Mucosa of descending colon (tissue), 3 donors: ENCODE measurements around the gene DOC2B. TPM values are rescaled to one million over a fixed set of nuclear protein-coding genes. Genes with fewer than 3 reads are reported as not detected.
"Not testable (repeated sequence)": the region's sequence is repeated elsewhere in the genome, so short reads cannot be mapped to it uniquely, and the experiment has no call there.

ENCODE experiments used
- ATAC-seq: fragments of 200-7000 bp; cut with Tn5 transposase; one replicate; pipeline ENCODE4 v1.9.1; 2020; ENCODE audit warnings: mild to moderate bottlenecking, moderate library complexity
- DNase-seq, 3 donors: peaks; one replicate each; pipeline ENCODE4 v3.0.0-alpha.2; 2020
- H3K36me3 ChIP-seq: fragments of 200-600 bp; one replicate; pipeline ENCODE4 v1.8.0; 2021; ENCODE audit warnings: low read depth, mild to moderate bottlenecking
- H3K4me1 ChIP-seq: fragments of 200-600 bp; one replicate; pipeline ENCODE4 v1.8.0; 2021; ENCODE audit warnings: low read depth, mild to moderate bottlenecking
- H3K4me3 ChIP-seq: fragments of 200-600 bp; one replicate; pipeline ENCODE4 v1.8.0; 2021; ENCODE audit warnings: mild to moderate bottlenecking
- H3K9me3 ChIP-seq: fragments of 200-600 bp; one replicate; pipeline ENCODE4 v1.8.0; 2021; ENCODE audit warnings: mild to moderate bottlenecking
- intact Hi-C, 2 donors: fragments of 100-400 bp; cut with DNase I in 1 of 2; cut with micrococcal nuclease in 1 of 2; formaldehyde crosslinking; loops; one replicate each; pipeline versions ENCODE4 v1.11.0 to v1.11.1; 2022; cut with DNase I, micrococcal nuclease
- total RNA-seq, 3 donors: library from RNA; stranded (reverse); fragmentation: NEBNext Ultra II Directional in 2 of 3; extraction: Animal tissue kit (Norgen Biotek cat#: 25700) in 2 of 3; gene quantifications; one replicate each; pipeline versions ENCODE4 v1.2.1 to v1.2.4, GENCODE V29; 2021 to 2023
- TF ChIP-seq, protein P1 (sequence below): fragments of 200-600 bp; IDR thresholded peaks from one replicate; pipeline ENCODE4 v1.8.0; 2022; ENCODE audit warnings: antibody characterized with exemption, mild to moderate bottlenecking
- donor health status: DM: no; HTN: no; CAD: no; lungs with moderate emphysema.
- donor health status: DM: no; HTN: no; CAD: no.
- donor health status: DM: no; HTN: yes; CAD: no.

Gene DOC2B
- total RNA-seq, 3 donors from 2014 or later = 3.2 to 6.7 (median 4.0) TPM

DNA sequence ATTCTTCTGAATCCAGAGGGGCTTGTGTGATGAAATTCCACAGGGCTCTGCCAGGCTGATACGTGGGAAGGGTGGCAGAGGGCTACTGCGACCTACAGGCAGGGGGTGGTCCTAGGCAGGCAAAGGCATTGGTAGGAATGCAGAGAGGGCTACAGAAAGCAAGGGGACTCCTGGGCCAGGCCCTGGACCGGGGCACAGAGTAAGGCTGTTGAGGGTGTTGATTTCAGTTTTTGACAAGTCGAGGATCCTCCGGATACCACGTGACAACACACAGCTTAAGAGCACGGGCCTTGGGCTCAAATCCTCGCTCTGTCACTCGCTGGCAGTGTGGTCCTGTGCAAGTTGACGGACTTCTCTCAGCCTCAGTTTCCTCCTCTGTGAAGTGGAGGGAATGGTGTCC lies 19.1 kb upstream of the DOC2B start:
- intact Hi-C loops = no loop called here
- Histone ChIP-seq H3K4me1 (no peaks in the 10 kb centered on the region), H3K36me3 (no peaks in the 10 kb centered on the region), H3K4me3 (no peak overlapping the region), H3K9me3 (no peaks in the 10 kb centered on the region)
- ATAC-seq (peak; percentile 6), DNase-seq (no peak)
- TF ChIP-seq, protein P1, sequence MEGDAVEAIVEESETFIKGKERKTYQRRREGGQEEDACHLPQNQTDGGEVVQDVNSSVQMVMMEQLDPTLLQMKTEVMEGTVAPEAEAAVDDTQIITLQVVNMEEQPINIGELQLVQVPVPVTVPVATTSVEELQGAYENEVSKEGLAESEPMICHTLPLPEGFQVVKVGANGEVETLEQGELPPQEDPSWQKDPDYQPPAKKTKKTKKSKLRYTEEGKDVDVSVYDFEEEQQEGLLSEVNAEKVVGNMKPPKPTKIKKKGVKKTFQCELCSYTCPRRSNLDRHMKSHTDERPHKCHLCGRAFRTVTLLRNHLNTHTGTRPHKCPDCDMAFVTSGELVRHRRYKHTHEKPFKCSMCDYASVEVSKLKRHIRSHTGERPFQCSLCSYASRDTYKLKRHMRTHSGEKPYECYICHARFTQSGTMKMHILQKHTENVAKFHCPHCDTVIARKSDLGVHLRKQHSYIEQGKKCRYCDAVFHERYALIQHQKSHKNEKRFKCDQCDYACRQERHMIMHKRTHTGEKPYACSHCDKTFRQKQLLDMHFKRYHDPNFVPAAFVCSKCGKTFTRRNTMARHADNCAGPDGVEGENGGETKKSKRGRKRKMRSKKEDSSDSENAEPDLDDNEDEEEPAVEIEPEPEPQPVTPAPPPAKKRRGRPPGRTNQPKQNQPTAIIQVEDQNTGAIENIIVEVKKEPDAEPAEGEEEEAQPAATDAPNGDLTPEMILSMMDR = no peak

DNA sequence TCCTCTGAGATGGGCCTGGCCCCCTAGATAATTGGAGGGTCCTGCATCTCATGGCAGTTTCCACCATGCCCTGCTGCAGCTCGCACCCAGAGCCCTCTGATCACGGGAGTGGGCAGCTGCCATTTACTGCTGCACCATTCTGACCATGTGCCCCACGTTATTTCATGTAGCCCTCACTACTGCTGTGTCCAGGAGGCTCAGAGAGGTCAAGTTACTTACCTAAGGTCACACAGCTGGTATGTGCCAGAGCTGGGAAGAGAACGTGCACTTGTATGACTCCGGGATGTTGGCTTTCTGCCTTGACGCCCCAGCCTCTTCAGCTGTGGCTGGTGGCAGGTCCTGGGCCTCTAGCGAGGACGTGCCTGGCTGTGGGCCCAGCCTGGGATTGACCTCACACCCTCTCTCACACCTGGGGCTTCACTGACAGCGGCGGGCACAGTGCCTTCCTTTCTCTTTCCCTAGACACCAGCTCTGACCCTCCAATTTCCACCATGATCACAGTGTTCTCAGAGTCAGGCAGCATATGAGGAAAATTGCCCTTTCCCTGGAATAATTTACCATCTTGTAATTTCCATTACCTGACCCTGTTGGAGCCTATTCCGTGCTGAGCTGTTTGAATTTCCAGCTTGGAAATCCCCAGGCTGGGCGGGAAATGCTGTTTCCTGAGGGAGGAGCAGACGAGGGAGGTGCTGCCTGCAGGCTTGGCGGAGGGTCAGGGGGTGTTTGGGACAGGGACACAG lies 18.5 kb upstream of the DOC2B start:
- intact Hi-C loops = no loop called here
- DNase-seq = peak in 1 of 3 donors; percentile 21
- no peaks in the 10 kb centered on the region for H3K4me1 ChIP-seq
- H3K36me3 ChIP-seq = no peaks in the 10 kb centered on the region
- no peaks in the 10 kb centered on the region for H3K9me3 ChIP-seq
- TF ChIP-seq, protein P1 = no peak
- peak; percentile 59 for ATAC-seq
- H3K4me3 ChIP-seq = no peak overlapping the region

DNA sequence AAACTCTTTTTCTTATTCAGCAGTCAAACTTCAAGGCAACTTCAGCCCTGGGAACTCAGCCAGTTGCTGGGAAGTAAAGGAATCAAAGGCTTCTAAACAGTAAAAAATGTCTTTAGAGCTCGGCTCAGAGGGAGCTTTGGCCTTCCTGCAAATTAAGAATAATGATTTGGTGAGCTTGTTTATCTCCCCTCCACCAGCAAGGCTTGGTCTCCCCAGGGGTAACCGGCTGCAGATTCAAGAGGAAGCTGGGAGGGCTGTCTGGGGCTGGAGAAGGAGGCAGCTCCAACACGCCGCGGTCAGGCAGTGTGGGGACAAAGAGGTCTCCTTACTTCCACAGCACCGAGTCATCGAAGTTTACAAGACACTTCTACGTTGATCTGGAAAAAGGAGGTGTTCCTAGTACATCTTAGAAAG lies 17.7 kb upstream of the DOC2B start:
- Histone ChIP-seq H3K4me1 (no peaks in the 10 kb centered on the region), H3K9me3 (no peaks in the 10 kb centered on the region), H3K4me3 (no peak overlapping the region), H3K36me3 (no peaks in the 10 kb centered on the region)
- ATAC-seq = no peak
- intact Hi-C loops = no loop called here
- DNase-seq = no peak
- TF ChIP-seq, protein P1 = no peak

DNA sequence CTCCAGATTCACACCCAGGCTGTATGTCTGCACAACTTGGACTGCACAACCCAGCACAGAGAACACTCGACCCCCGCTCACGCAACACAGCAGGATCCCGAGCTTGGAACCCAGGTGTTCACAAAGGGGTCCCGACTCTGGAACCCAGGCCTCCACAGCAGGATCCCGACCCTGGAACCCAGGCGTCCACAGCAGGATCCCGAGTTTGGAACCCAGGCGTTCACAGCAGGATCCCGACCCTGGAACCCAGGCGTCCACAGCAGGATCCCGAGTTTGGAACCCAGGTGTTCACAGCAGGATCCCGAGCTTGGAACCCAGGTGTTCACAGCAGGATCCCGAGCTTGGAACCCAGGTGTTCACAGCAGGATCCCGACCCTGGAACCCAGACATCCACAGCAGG lies 16.8 kb upstream of the DOC2B start:
- ATAC-seq, H3K4me1 ChIP-seq, DNase-seq, H3K36me3 ChIP-seq, H3K9me3 ChIP-seq, H3K4me3 ChIP-seq, intact Hi-C loops: not testable (repeated sequence)

DNA sequence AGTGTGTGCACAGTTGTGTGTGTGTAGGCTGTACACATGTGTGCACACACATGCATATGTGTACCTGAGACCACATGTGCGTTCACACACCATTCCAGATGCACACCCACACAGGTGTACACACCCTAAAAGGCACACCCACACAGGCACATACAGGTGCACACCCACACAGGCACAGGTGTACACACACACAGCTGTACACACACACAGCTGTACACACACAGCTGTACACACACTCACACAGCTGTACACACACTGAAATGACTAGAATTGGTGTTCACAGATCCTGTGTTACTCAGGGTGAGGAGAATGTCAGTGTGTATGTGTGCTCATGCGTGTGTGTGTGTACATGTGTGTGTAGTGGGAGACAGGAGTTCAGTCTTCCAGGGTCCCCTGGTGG lies 15.9 kb upstream of the DOC2B start:
- Histone ChIP-seq H3K9me3 (no peaks in the 10 kb centered on the region), H3K36me3 (no peaks in the 10 kb centered on the region), H3K4me3 (no peak overlapping the region), H3K4me1 (no peaks in the 10 kb centered on the region)
- intact Hi-C loops = no loop called here
- DNase-seq (no peak), ATAC-seq (no peak)
- TF ChIP-seq, protein P1 = no peak

DNA sequence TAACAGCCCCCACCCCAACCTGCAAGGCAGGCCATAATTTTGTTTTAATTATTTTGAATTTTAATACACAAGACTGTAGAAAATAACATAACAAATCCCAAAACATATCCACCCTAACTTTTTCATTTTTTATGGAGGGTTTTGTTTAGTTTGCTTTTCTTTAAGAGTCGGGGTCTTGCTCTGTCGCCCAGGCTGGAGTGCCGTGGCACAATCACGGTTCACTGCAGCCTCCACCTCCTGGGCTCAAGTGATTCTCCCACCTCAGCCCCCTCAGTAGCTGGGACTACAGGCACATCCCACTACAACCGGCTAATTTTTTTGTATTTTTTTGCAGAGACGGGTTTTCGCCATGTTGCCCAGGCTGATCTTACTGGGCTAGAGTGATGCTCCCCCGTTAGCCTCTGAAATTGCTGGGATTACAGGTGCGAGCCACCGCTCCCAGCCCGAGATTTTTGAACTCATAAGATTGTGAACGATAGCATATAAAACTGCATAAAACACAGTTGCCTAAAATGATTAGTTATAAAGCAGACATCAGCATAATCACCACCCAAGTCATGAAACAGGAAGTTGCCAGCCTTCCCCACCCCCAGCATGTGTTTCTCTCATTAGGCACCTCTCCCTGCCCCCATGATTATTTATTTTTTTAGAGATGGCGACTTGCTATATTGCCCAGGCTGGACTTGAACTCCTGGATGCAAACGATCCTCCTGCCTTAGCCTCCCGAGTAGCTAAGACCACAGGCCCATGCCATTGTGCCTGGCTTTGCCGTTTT lies 13.6 kb upstream of the DOC2B start:
- TF ChIP-seq, protein P1 = no peak
- Histone ChIP-seq H3K4me3 (no peak overlapping the region), H3K36me3 (no peaks in the 10 kb centered on the region), H3K4me1 (no peaks in the 10 kb centered on the region), H3K9me3 (no peaks in the 10 kb centered on the region)
- intact Hi-C loops = no loop called here
- DNase-seq (no peak), ATAC-seq (no peak)
